Measurements from ENCODE around the gene ADAM10.
A peak's percentile ranks its signal among the peaks of the same experiment; 100 is the strongest.

The ADAM10 gene

DNA sequence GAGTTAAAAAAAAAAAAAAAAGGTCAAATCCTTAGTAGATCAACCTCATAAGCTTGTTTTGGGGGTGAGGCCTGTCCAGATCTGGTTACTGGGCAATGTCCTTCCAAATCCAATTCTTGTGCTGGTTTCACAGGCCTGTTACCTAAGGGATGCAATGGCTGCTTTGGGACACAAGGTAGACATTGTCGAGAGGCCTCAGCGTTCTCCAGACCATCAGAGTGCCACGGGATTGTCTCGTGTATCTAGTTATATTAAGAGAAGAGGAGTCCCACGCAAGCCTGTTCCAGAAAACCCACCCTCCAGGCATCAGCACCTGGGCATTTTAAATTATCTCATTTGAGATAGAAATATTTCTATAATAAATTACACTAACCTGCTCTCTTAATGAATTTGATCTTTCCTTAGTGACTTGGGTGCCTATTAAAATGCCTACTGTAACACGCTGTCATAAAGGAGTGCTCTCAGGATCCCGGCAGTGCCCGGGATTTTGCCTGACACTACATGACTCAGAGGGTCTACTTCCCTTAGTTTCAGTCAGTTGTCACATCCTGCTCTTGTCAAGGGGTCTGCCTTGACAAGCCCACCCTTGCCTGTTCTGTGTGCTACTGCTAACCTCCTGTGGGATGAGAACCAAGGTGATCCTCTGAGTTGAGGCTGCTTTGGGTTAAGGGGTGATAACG lies 201.7 kb downstream of the ADAM10 start:
- DNase-seq = no peak

DNA sequence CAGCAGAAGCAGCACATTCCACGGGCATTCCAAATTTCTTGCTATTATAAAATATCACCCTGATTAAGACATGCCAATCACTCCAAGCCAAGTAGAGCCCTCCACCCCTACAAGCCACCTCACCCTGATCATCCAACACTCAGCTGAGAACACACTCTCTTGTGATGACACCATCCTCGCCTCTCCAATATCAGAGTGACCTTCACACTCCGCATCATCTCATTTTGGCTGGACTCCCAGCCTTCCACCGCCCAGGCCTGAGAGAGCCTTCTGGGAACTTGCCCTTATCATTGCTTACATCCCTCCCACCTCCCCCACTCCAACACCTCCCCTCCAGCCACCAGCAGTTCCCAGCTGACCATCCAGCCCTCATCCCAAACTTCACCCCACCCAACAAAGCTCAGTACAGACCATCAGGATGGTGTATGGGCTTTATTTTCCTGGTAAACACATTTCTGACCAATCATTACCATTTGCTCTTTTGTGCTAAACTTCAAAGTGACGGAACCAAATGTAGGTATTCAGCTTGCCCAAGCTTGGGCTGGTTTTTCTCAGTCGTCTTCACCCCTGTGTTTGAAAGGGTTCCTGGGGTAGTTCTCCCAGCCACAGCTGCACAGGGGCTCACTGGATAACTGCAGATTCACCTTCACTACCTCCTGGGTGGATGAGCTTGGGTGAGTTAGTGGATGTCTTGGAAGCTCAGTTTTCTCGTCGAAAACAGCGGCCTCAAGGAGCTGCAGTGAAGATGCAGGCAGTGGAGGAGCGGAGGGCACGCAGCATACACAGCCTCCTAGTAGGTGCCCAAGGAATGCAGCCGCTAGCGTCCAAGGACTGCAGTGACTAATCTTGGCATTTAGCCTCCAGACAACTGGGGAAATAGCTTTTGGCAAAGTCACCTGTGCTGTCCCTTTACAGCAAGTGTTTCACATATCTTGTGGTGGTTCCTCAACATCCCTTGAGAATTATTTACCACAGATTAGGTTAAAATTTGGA lies 202.6 kb downstream of the ADAM10 start:
- no peak for DNase-seq

DNA sequence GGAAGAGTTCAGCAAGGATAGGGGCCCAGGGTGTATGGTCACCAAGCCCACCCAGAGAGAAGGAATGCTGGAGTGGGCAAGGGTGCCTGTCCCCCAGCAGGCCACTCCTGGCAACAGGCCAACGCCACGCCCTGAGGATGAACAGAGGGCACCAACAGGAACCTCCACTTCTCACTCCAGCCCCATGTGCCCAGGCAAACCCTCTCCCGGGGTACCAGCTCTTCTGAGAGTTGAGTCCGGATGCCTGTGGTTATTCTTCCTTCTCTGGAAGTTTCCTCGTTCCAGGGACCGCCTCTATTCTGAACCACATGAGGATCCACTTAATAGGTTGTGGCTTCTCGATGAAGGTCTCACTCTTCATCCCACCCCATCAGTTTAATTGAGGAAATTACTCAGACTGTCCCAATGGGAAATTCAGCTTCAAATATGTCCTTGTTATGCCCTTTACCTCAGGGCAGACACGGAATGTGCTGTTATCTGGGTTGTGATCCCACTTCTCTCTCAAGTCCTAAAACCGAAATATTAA lies 203.4 kb downstream of the ADAM10 start:
- no peak for DNase-seq

DNA sequence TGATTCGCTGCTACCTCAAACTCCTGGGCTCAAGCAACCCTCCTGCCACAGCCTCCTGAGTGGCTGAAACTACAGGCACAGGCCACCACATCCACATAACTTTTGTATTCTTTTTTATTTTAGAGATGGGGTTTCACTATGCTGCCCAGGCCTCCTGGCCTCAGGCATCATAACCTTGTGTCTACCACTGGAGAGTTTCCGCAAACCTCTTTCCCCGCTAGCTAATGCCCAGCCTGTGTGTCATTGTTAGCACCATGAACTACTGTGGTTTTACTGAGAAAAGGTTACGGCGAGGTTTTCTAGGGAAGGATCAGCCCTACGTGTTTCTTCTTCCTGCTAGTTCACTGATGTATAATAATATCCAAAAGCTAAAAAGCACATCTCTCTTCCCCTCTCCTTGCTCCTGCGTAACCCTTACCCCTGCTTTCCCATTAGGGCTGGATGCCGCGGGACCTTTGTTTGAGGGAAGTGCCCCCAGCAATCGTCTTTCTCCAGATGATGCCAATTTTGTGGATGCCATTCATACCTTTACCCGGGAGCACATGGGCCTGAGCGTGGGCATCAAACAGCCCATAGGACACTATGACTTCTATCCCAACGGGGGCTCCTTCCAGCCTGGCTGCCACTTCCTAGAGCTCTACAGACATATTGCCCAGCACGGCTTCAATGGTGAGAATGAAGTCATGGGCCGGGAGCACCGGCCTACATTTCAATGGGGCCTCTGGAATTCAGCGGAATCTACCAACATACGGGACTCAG lies 204.0 kb downstream of the ADAM10 start:
- peak in 1 of 2 donors; percentile 13 for DNase-seq

DNA sequence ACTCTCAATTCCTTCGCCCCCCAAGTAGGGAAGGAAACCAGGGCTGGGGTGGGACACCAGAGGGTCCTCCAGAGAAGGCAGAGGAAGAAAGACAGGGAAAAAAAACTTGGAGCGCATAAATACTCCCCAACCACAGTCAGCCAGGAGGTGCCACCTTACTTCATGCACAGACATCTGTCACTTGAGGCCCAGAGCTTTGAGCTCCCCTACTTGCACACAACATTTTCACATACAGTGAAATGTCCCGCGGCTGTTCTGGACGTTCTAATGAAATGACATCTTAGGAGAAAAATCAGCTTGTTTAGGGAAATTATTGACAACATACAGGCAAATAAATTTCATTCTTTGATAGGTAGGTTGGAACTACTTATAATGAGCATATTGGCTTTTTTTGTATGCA lies 204.8 kb downstream of the ADAM10 start:
- DNase-seq = no peak

DNA sequence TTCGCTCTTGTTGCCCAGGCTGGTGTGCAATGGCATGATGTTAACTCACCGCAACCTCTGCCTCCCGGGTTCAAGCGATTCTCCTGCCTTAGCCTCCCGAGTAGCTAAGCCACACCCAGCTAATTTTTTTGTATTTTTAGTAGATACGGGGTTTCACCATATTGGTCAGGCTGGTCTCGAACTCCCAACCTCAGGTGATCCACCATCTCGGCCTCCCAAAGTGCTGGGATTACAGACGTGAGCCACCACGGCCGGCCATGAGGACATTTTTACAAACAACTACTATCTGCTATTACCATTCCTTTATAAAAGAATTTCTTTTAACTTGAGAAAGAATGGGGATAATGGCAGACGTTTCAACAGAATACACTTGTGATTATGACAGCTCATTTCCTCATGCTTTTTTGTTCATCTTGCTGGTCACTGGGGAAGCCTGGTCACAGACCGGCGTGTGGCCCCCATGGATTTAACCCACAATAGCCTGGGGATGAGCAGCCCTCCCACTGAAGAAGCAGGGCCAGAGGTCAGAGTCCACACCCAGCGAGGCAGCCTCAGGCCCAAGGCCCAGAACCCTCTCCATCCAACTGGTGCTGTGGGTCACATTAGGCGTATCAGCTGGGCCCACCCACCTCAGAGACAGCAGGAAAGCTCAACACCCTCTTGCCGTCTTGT lies 205.7 kb downstream of the ADAM10 start:
- DNase-seq = no peak

DNA sequence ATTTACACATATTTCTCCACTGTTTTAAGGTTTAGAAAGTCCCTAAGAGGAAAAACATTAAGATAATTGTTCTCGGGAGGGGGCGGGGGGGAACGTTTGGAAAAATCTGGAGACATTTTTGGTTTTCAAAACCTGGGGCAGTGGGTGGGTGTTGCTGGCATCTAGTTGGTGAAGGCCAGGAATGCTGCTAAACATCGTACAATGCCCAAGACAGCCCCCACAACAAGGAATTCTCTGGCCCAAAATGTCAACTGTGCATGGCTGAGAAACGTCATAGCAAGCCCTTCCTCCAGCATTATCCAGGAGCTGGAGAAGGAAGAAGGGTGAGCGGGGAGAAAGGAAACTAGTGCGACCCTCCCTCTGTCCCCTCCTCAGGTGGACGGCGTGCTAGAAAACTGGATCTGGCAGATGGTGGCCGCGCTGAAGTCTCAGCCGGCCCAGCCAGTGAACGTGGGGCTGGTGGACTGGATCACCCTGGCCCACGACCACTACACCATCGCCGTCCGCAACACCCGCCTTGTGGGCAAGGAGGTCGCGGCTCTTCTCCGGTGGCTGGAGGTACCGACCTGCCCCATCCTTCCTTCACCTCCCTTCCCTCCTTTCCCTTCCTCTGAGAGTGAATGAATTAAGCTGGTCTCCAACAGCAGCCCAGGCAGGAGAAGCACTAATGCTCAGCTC lies 208.0 kb downstream of the ADAM10 start:
- DNase-seq = no peak

DNA sequence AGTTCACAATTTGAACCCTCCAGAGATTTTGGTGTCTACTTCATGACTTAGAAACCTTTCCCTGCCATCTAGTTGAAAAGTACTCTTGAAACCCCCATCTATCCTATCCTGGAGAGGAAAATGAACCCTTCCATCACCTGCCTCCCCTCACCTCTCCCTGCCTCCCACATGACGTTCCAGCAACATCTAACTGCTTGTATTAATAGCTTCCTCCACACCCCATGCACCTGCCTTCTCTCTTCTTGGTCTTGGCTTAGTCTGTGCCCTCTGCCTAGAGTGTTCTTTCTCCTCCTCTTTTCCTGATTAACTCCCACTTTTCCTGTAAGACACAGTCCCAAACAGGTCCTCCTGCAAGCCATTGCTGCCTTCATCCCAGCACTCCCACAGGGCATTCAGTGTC lies 210.0 kb downstream of the ADAM10 start:
- no peak for DNase-seq

DNA sequence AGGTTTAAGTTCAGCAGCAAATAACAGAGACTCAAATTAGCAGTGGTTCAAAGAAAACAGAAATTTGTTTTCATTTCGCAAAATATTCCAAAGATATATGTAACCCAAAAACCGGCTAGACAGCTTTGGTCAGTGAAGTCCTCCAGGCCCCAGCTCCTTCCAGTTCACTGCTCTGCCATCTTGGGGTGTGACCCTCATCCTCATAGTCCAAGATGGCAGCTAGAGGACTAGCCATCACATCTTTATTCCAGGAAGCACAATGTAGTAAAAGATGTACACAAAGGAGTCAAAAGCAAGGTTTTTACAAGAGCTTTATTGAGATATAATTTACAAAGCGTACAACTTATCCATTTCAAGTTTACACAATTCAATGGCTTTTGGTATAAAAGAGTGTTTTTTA lies 210.6 kb downstream of the ADAM10 start:
- DNase-seq = no peak
